ELF-1 (cell line): ENCODE data around the gene TSPAN2.
A peak's percentile ranks its signal among the peaks of the same experiment; 100 is the strongest.

Source experiments
- DNase-seq: peaks from one replicate; pipeline ENCODE4 v3.0.0-alpha.2; 2016; ENCODE audit warnings: low read depth, low spot score

TSPAN2 gene

DNA sequence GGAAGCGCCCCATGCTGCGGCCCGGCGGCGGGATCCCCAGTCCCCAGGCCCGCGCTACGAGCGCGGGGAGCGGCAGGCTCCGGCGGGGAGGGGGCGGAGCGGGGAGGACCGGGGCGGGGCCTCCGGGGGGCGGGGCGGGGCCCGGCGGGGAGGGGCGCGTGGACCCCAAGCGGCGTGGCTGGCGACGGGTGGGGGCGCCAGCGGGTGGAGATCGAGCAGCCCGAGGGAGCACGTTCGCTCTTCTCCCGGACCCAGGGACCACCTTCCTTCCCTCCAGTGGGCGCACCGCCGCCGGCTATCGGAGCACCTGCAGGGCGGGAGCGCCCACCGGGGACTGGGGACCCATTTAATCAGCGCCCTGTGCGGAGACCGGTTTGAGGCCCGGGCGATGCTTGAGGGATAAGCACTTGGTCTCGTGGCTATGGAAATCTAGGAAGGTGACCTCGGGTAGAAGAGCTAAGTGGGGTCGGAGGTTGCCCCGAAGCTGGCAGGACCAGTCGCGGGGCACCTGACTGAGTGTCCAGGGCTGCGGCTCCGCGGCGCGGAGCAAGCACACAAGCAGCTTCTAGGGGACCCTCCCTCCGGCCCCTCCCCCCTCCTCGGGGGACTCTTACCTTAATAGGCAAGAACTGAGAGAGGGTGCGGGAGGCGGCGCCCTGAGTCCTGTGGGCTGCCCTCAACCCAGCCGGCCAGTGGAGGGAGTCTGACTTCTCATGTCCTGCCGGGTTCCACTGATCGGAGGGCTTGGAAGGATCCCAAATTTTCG, at the start of gene TSPAN2:
TSS of gene TSPAN2 (minus strand) at position 84 of the 766 bp plus-strand sequence. CDS start at position 13, 71 bp downstream.
- DNase-seq: peak; percentile 62

- peak; percentile 93 for DNase-seq
Measured at GRCh38 chr1:115138973-115139372, 49.7 kb upstream of the TSPAN2 start.

- no peak for DNase-seq
Measured at GRCh38 chr1:115138271-115138670, 49.0 kb upstream of the TSPAN2 start.

GRCh38 chr1:115137191-115137590, 47.9 kb upstream of the TSPAN2 start:
- no peak for DNase-seq

DNA sequence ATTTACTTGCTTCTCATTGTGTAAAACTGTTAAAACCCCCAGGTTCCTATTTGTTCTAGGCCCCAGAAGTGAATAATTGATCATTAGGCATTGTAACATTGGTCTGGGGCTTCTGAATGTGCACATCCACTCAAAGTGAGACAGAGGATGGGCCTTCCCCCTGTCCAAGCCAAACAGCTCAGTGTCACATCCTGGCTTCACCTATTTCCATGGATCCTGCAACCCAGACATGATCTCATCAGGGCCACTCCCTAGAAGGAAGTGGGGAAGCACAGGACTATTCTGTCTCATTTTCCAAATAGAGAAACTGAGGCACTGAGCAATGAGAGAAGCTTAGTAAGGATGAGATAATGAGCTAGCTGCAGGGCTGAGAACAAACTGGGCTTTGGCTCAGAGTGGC, 47.4 kb upstream of the TSPAN2 start:
- no peak for DNase-seq

DNA sequence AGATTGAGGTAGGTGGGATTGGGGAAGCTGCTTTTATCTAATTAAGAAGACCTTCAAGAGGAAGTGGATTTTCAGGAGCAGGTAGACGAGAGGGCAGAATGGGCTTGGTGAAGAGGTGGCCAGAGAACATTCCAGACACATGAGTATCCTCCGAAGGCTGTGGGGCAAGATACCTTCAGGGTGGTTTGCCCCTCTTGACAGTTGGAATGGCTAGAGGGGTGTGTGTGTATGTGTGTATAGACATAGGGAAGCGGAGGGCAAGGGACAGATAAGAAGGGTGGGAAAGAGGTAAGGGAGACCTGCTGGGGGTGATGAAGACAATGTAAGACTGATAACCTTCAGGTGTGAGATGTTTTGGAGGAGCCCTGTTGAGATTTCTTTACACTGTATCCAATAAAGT, 46.8 kb upstream of the TSPAN2 start:
- no peak for DNase-seq

GRCh38 chr1:115135681-115136080, 46.4 kb upstream of the TSPAN2 start:
- no peak for DNase-seq

DNA sequence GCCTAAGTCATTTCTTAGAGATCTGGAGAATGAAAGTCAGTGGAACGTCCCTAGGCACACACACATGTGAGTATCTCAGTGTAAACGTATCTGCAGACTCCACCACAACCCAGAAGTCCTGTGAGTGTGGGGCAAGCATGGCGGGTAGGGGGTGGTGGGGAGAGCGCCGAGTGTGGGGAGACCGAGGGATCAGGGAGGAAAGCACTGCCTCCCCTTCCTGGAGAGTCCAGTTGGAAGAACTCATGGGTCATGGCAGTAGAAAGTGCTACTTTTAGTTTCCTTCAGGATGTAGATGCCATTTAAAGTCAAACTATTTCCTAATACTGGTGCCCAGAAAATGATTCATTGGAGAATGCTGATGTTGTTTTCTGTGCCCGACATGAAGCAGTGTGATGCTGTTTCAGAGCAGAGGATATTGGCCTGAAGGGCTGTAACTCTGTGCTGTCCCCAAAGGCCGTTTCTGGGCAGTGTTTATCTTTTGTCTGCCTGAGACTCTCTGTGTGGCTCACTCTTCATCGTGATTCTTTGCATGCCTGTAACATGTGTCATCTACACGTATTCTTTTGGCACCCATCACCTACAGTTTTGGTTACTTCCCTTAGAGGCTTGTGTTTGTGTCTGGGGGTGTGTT, 45.7 kb upstream of the TSPAN2 start:
- peak; percentile 23 for DNase-seq

- no peak for DNase-seq
Measured at GRCh38 chr1:115134231-115134630, 44.9 kb upstream of the TSPAN2 start.

DNA sequence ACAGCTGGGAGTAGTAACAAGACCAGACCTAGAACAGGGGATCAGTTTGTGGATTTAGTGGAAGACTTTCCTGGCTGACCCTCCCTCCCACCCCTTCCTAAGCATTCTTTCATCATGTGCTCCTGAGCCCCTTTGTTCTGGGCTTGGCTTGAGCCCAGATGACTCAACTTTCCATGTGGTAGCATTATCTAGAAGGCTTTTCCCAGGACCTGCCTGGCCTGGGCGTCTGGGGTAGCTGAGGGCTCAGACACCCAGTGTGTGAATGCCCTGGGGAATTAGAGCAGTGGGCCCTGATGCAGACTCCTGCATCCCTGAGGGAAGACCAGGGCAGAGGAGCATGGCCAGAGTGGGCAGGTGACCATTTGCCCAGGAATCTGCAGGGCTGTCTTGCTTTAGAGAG, 44.1 kb upstream of the TSPAN2 start:
- peak; percentile 64 for DNase-seq

GRCh38 chr1:115130786-115131185, 41.5 kb upstream of the TSPAN2 start:
- DNase-seq: no peak

GRCh38 chr1:115129071-115129640, 39.9 kb upstream of the TSPAN2 start:
- DNase-seq: peak; percentile 14

DNA sequence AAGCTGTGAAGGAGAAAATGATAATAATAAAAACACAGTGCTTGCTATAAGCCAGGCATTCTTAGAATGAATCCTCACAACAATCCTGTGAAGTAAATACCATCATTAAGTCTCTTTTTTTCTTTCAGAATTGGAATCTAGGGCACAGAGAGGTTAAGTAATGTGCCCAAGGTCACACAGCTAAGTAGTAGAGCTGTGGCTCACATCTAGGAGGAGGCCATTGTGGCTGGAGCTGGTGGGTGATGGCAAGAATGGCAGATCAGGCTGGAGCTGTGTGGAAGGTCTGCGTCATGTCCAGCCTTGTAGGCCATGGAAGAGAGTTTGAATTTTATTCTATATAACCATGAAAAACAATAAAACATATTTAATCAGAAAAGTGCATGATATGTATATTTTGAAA, 38.2 kb upstream of the TSPAN2 start:
- DNase-seq: no peak

DNA sequence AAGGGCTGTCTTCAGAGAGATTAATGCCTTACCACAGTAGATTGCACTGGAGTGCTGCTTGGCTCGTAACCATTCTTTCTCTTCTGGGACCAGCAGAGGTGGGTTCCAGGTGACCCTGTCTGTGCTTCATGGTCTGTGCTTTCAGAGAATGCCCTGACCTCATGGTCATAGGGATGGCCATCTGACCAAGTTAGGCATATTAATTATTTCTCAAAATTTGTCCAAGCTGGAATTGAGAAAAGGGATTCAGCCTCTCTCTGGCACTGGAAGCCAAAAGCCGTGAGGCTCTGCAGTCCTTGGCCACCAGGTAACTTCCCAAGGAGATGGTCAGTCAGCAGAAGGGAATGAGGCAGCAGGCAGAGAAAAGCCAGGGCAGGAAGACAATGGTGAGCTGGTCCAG, 37.2 kb upstream of the TSPAN2 start:
- no peak for DNase-seq

- no peak for DNase-seq
Measured at GRCh38 chr1:115123116-115123515, 33.8 kb upstream of the TSPAN2 start.

GRCh38 chr1:115121793-115122192, 32.5 kb upstream of the TSPAN2 start:
- DNase-seq: no peak

GRCh38 chr1:115120296-115120695, 31.0 kb upstream of the TSPAN2 start:
- DNase-seq: no peak

- no peak for DNase-seq
Measured at GRCh38 chr1:115118611-115119010, 29.3 kb upstream of the TSPAN2 start.

DNA sequence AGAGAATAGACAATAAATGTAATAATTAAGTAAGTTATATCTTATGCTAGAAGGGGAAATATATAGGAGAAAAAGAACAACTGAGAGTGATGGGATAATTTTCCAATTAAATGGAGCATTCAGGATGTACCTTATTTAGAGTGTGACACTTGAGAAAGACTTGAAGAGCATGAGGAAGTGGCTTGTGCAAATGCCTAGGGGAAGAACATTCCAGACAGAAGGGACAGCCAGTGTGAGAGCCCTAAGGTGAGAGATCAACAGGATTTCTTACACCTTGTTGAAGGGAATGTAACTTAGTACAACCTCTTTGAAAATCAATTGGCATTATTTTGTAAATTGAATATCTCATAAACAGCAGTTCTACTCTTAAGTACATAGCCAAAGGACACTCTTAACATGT, 28.8 kb upstream of the TSPAN2 start:
- peak; percentile 37 for DNase-seq

DNA sequence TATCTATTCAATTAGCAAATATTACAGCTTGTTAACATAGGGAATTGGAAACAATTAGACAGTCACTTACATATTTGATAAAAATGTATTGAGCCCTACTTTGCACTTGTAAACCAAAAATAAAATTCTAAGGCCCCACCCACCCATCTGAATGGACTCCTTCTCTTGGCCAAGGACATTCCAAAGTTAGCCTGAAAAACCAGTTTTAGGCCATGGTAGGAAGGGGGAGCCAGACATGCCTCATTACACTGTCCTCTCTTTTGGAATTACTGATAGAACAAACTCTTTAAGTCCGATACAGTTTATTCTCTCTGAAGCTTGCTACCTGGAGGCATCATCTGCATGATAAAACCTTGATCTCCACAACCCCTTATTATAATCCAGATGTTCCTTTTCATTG, 28.0 kb upstream of the TSPAN2 start:
- DNase-seq: peak; percentile 45

DNA sequence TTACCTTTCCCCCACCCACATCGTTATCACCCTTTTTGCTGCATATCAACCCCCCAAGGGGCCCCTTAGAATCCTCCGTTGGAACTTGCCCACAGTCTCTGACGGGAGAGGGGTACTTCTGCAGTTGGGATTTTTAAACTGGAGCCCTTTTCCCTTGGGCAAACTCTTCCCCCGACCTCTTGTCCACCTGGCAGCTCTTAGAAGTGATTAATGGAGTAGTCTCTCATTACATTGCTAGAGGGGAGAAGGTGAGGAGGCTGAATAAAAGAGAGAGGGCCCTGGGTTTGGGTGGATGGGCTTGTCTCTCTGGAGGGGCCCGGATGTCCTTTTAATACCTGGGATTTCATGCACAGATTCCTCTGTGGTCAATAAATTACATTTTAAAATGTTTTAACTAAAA, 27.2 kb upstream of the TSPAN2 start:
- DNase-seq: peak; percentile 67

DNA sequence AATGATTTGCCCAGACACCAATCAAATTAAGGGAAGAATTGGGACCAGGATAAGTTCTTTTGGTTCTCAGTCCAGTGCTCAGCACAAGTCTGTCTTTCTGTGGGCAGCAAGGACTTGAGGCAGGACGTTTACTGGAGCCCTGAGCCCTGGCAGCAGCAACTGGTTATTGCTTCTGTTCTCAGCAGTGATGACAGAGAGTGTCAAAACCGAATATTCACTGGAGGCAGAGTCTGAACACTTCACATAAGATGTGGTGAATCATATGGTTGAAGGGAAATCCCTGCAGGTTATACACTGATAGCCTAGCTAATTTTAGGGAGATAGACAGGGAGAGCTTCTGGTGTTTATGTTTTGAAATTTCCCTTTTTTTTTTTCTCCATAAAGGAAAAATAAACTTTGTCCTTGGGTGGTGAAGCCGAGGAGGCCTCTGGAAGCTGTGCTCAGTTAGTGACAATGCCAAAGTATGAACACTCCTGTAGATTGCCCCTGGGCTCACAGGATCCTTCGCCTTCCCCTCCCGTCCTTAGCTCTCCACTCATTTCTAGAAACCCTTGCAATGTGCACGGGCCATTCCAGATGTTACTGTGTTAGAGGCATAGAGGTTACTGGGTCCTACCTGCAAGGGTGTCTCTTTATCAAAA, 26.3 kb upstream of the TSPAN2 start:
- no peak for DNase-seq

DNA sequence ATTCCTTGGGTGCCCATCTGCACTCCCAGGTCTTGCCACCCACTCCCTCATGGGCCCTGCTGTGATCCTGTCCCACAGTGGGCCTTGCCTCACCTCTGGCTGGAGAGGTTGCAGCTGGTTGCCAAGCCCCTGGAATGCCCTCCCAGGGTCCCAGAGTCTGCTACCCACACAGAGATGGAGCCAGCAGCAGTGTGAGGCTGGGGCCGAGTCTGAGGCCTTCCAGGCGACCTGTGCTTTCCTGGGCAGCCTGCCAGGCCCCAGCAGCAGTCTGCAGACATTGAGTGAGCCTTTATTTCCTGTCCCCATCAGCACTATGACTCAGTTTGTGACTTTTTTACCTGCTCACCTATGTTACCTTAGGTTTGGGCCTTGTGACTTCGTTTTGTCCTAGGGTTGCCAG, 25.0 kb upstream of the TSPAN2 start:
- DNase-seq: no peak
